GM23338 (cell line): ENCODE measurements around the gene CD44. TPM values are rescaled to one million over a fixed set of nuclear protein-coding genes. Genes with fewer than 3 reads are reported as not detected.

Source experiments
- ATAC-seq: fragments of 200-7000 bp; cut with Tn5 transposase; 3 replicates; pipeline ENCODE4 v1.9.1; 2020
- DNase-seq: peaks from one replicate; pipeline ENCODE4 v3.0.0-alpha.2; 2015; ENCODE audit warnings: low spot score
- H2AFZ ChIP-seq: fragments of 200-600 bp; sonication (generic); 2 replicates; pipeline ENCODE4 v1.8.0; 2016; ENCODE audit warnings: antibody characterized with exemption, mild to moderate bottlenecking, moderate library complexity
- H3F3A ChIP-seq: fragments of 200-600 bp; sonication (generic); replicated peaks from 2 replicates; pipeline ENCODE4 v1.8.0; 2017; ENCODE audit warnings: antibody characterized with exemption, mixed run types, low read depth
- H3K27ac ChIP-seq: fragments of 200-600 bp; sonication (generic); 2 replicates; pipeline ENCODE4 v1.6.1; 2016; ENCODE audit warnings: low read depth
- H3K27me3 ChIP-seq: fragments of 200-600 bp; sonication (generic); 2 replicates; pipeline ENCODE4 v1.8.0; 2016; ENCODE audit warnings: mild to moderate bottlenecking, mixed run types, moderate library complexity; ENCODE audit not compliant: insufficient read depth
- H3K36me3 ChIP-seq: fragments of 200-600 bp; sonication (generic); 2 replicates; pipeline ENCODE4 v1.8.0; 2016; ENCODE audit warnings: mild to moderate bottlenecking; ENCODE audit not compliant: insufficient read depth
- H3K4me1 ChIP-seq: fragments of 200-600 bp; sonication (generic); 2 replicates; pipeline ENCODE4 v1.8.0; 2016; ENCODE audit warnings: mild to moderate bottlenecking, moderate library complexity; ENCODE audit not compliant: insufficient read depth
- H3K4me2 ChIP-seq: fragments of 200-600 bp; sonication (generic); 2 replicates; pipeline ENCODE4 v1.7.1; 2017; ENCODE audit warnings: mixed run types
- H3K4me3 ChIP-seq: fragments of 200-600 bp; sonication (generic); 2 replicates; pipeline ENCODE4 v1.6.1; 2016; ENCODE audit warnings: mixed run types
- H3K79me2 ChIP-seq: fragments of 200-600 bp; sonication (generic); replicated peaks from 2 replicates; pipeline ENCODE4 v1.8.0; 2017; ENCODE audit warnings: mild to moderate bottlenecking; ENCODE audit not compliant: insufficient read depth
- H3K9me2 ChIP-seq: fragments of 200-600 bp; sonication (generic); 2 replicates; pipeline ENCODE4 v1.8.0; 2017; ENCODE audit not compliant: insufficient read depth
- H4K20me1 ChIP-seq: fragments of 200-600 bp; sonication (generic); replicated peaks from 2 replicates; pipeline ENCODE4 v1.8.0; 2017; ENCODE audit warnings: mild to moderate bottlenecking; ENCODE audit not compliant: insufficient read depth
- H3K27ac Mint-ChIP-seq: 2 replicates; pipeline ENCODE4 v1.8.0; 2020; ENCODE audit warnings: inconsistent platforms, mild to moderate bottlenecking, moderate library complexity, mixed read lengths
- H3K27me3 Mint-ChIP-seq: 3 replicates; pipeline ENCODE4 v1.8.0; 2022; ENCODE audit warnings: low read depth, mild to moderate bottlenecking, moderate library complexity, mixed read lengths, inconsistent platforms; ENCODE audit not compliant: insufficient read depth, poor library complexity
- H3K36me3 Mint-ChIP-seq: 3 replicates; pipeline ENCODE4 v1.8.0; 2021; ENCODE audit warnings: low read depth, mild to moderate bottlenecking, inconsistent platforms, moderate library complexity, mixed read lengths
- H3K4me1 Mint-ChIP-seq: 3 replicates; pipeline ENCODE4 v1.8.0; 2020; ENCODE audit warnings: mild to moderate bottlenecking, inconsistent platforms, mixed read lengths
- H3K4me3 Mint-ChIP-seq: 3 replicates; pipeline ENCODE4 v1.8.0; 2021; ENCODE audit warnings: moderate library complexity, mild to moderate bottlenecking, inconsistent platforms, mixed read lengths
- H3K9me3 Mint-ChIP-seq: 3 replicates; pipeline ENCODE4 v1.8.0; 2020; ENCODE audit warnings: moderate library complexity, mild to moderate bottlenecking, inconsistent platforms, mixed read lengths
- CREB1 ChIP-seq: fragments of 250-450 bp; sonication (Bioruptor Pico); IDR thresholded peaks from 2 replicates; pipeline ENCODE4 v1.5.0; 2020; ENCODE audit warnings: low read depth, mild to moderate bottlenecking, moderate library complexity
- EZH2 ChIP-seq: fragments of 200-600 bp; sonication (generic); IDR thresholded peaks from one replicate; pipeline ENCODE4 v1.8.0; 2017; ENCODE audit warnings: antibody characterized with exemption, mild to moderate bottlenecking, low read depth; ENCODE audit not compliant: unreplicated experiment
- EZH2phosphoT487 ChIP-seq: fragments of 200-600 bp; sonication (generic); IDR thresholded peaks from one replicate; pipeline ENCODE4 v1.8.1; 2018; ENCODE audit warnings: antibody characterized with exemption; ENCODE audit not compliant: unreplicated experiment
- JUNB ChIP-seq: IDR thresholded peaks from one replicate; pipeline ENCODE4 v1.6.1; 2016; ENCODE audit warnings: antibody characterized with exemption; ENCODE audit not compliant: unreplicated experiment
- NANOG ChIP-seq: IDR thresholded peaks from 2 replicates; pipeline ENCODE4 v1.6.1; 2016; ENCODE audit warnings: antibody characterized with exemption, borderline replicate concordance
- POLR2AphosphoS5 ChIP-seq: IDR thresholded peaks from 2 replicates; pipeline ENCODE4 v1.6.1; 2016; ENCODE audit warnings: antibody characterized with exemption, low read depth
- STAT1 ChIP-seq: IDR thresholded peaks from one replicate; pipeline ENCODE4 v1.6.1; 2016; ENCODE audit warnings: antibody characterized with exemption; ENCODE audit not compliant: unreplicated experiment
- ZNF114 ChIP-seq: fragments of 250-450 bp; sonication (Bioruptor Pico); IDR thresholded peaks from 2 replicates; pipeline ENCODE4 v1.5.0; 2020; ENCODE audit warnings: mild to moderate bottlenecking, moderate library complexity
- ZNF331 ChIP-seq: fragments of 250-450 bp; sonication (Bioruptor Pico); IDR thresholded peaks from 2 replicates; pipeline ENCODE4 v1.5.0; 2020; ENCODE audit warnings: low read depth, mild to moderate bottlenecking, moderate library complexity
- polyA plus RNA-seq: library from polyadenylated mRNA; unstranded; fragments of >200 nt; fragmentation: Nextera tagmentation; extraction: Ambion mirVana; gene quantifications from 2 replicates; pipeline ENCODE4 v1.2.1, GENCODE V29; 2016
- total RNA-seq: library from RNA; depleted of rRNA; stranded (reverse); fragments of >200 nt; shearing (Covaris generic); gene quantifications from 2 replicates; pipeline ENCODE4 v1.2.3, GENCODE V29; 2014
- TF ChIP-seq, protein P1 (sequence below): IDR thresholded peaks from 2 replicates; pipeline ENCODE4 v1.6.1; 2016; ENCODE audit warnings: antibody characterized with exemption
- TF ChIP-seq, protein P2 (sequence below), 2 experiments: fragments of 200-600 bp in 1 of 2; sonication (generic) in 1 of 2; conservative IDR thresholded peaks; 2 replicates each; pipeline versions ENCODE4 v1.5.1 to v1.6.1; 2016 to 2017; ENCODE audit warnings: antibody characterized with exemption in 2 of 2, low read depth in 2 of 2, mild to moderate bottlenecking in 2 of 2, moderate library complexity in 1 of 2
- TF ChIP-seq, protein P3 (sequence below): IDR thresholded peaks from one replicate; pipeline ENCODE4 v1.6.1; 2018; ENCODE audit warnings: antibody characterized with exemption; ENCODE audit not compliant: unreplicated experiment
- TF ChIP-seq, protein P4 (sequence below): fragments of 250-450 bp; sonication (Bioruptor Pico); IDR thresholded peaks from 2 replicates; pipeline ENCODE4 v1.5.0; 2020; ENCODE audit warnings: mild to moderate bottlenecking, moderate library complexity

Gene CD44
- total and polyA plus RNA-seq, 2 experiments from 2014 or later, result 4.0 to 10.1 TPM

DNA sequence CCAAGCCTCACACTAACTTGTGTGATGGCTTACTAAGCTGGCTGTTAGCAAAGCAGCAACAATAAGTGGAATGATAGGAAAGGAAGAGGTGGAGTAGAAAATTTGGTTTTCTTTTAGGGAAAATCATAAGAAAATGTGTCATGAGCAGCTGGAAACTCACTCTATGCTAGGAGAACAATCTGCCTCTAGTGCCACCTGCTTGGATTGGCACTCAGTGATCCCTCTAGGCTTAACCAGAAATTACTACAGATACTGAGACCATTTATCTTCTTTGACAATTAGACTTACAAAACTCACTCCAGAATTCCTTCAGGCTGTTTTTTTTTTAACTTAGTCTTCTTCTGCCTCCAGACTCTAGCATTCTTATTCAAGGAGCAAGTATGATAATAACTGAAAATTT, 117.3 kb downstream of the CD44 start:
- H3K79me2 ChIP-seq, result no peaks in the 10 kb centered on the region
- Mint-ChIP-seq H3K9me3 (no peaks in the 10 kb centered on the region), H3K27ac (no peak overlapping the region)

More for the DNA sequence above, 117.3 kb downstream of the CD44 start:
- TF ChIP-seq NANOG, result no peak
- no peak for TF ChIP-seq EZH2phosphoT487
- TF ChIP-seq JUNB, result no peak
- TF ChIP-seq EZH2, result no peak
- TF ChIP-seq, protein P1, sequence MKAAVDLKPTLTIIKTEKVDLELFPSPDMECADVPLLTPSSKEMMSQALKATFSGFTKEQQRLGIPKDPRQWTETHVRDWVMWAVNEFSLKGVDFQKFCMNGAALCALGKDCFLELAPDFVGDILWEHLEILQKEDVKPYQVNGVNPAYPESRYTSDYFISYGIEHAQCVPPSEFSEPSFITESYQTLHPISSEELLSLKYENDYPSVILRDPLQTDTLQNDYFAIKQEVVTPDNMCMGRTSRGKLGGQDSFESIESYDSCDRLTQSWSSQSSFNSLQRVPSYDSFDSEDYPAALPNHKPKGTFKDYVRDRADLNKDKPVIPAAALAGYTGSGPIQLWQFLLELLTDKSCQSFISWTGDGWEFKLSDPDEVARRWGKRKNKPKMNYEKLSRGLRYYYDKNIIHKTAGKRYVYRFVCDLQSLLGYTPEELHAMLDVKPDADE, result no peak
- TF ChIP-seq, protein P2, sequence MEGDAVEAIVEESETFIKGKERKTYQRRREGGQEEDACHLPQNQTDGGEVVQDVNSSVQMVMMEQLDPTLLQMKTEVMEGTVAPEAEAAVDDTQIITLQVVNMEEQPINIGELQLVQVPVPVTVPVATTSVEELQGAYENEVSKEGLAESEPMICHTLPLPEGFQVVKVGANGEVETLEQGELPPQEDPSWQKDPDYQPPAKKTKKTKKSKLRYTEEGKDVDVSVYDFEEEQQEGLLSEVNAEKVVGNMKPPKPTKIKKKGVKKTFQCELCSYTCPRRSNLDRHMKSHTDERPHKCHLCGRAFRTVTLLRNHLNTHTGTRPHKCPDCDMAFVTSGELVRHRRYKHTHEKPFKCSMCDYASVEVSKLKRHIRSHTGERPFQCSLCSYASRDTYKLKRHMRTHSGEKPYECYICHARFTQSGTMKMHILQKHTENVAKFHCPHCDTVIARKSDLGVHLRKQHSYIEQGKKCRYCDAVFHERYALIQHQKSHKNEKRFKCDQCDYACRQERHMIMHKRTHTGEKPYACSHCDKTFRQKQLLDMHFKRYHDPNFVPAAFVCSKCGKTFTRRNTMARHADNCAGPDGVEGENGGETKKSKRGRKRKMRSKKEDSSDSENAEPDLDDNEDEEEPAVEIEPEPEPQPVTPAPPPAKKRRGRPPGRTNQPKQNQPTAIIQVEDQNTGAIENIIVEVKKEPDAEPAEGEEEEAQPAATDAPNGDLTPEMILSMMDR (conservative IDR thresholded peaks at IDR 0.05; ENCODE audit: low read depth in 2 of 2), result no peak
- no peak for TF ChIP-seq ZNF331 (CRISPR knock-in tag)
- TF ChIP-seq POLR2AphosphoS5, result no peak
- no peak for TF ChIP-seq STAT1
- TF ChIP-seq, protein P3, sequence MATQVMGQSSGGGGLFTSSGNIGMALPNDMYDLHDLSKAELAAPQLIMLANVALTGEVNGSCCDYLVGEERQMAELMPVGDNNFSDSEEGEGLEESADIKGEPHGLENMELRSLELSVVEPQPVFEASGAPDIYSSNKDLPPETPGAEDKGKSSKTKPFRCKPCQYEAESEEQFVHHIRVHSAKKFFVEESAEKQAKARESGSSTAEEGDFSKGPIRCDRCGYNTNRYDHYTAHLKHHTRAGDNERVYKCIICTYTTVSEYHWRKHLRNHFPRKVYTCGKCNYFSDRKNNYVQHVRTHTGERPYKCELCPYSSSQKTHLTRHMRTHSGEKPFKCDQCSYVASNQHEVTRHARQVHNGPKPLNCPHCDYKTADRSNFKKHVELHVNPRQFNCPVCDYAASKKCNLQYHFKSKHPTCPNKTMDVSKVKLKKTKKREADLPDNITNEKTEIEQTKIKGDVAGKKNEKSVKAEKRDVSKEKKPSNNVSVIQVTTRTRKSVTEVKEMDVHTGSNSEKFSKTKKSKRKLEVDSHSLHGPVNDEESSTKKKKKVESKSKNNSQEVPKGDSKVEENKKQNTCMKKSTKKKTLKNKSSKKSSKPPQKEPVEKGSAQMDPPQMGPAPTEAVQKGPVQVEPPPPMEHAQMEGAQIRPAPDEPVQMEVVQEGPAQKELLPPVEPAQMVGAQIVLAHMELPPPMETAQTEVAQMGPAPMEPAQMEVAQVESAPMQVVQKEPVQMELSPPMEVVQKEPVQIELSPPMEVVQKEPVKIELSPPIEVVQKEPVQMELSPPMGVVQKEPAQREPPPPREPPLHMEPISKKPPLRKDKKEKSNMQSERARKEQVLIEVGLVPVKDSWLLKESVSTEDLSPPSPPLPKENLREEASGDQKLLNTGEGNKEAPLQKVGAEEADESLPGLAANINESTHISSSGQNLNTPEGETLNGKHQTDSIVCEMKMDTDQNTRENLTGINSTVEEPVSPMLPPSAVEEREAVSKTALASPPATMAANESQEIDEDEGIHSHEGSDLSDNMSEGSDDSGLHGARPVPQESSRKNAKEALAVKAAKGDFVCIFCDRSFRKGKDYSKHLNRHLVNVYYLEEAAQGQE, result no peak
- TF ChIP-seq CREB1 (CRISPR knock-in tag), result no peak
- no peak for TF ChIP-seq ZNF114 (CRISPR knock-in tag)
- TF ChIP-seq, protein P4, sequence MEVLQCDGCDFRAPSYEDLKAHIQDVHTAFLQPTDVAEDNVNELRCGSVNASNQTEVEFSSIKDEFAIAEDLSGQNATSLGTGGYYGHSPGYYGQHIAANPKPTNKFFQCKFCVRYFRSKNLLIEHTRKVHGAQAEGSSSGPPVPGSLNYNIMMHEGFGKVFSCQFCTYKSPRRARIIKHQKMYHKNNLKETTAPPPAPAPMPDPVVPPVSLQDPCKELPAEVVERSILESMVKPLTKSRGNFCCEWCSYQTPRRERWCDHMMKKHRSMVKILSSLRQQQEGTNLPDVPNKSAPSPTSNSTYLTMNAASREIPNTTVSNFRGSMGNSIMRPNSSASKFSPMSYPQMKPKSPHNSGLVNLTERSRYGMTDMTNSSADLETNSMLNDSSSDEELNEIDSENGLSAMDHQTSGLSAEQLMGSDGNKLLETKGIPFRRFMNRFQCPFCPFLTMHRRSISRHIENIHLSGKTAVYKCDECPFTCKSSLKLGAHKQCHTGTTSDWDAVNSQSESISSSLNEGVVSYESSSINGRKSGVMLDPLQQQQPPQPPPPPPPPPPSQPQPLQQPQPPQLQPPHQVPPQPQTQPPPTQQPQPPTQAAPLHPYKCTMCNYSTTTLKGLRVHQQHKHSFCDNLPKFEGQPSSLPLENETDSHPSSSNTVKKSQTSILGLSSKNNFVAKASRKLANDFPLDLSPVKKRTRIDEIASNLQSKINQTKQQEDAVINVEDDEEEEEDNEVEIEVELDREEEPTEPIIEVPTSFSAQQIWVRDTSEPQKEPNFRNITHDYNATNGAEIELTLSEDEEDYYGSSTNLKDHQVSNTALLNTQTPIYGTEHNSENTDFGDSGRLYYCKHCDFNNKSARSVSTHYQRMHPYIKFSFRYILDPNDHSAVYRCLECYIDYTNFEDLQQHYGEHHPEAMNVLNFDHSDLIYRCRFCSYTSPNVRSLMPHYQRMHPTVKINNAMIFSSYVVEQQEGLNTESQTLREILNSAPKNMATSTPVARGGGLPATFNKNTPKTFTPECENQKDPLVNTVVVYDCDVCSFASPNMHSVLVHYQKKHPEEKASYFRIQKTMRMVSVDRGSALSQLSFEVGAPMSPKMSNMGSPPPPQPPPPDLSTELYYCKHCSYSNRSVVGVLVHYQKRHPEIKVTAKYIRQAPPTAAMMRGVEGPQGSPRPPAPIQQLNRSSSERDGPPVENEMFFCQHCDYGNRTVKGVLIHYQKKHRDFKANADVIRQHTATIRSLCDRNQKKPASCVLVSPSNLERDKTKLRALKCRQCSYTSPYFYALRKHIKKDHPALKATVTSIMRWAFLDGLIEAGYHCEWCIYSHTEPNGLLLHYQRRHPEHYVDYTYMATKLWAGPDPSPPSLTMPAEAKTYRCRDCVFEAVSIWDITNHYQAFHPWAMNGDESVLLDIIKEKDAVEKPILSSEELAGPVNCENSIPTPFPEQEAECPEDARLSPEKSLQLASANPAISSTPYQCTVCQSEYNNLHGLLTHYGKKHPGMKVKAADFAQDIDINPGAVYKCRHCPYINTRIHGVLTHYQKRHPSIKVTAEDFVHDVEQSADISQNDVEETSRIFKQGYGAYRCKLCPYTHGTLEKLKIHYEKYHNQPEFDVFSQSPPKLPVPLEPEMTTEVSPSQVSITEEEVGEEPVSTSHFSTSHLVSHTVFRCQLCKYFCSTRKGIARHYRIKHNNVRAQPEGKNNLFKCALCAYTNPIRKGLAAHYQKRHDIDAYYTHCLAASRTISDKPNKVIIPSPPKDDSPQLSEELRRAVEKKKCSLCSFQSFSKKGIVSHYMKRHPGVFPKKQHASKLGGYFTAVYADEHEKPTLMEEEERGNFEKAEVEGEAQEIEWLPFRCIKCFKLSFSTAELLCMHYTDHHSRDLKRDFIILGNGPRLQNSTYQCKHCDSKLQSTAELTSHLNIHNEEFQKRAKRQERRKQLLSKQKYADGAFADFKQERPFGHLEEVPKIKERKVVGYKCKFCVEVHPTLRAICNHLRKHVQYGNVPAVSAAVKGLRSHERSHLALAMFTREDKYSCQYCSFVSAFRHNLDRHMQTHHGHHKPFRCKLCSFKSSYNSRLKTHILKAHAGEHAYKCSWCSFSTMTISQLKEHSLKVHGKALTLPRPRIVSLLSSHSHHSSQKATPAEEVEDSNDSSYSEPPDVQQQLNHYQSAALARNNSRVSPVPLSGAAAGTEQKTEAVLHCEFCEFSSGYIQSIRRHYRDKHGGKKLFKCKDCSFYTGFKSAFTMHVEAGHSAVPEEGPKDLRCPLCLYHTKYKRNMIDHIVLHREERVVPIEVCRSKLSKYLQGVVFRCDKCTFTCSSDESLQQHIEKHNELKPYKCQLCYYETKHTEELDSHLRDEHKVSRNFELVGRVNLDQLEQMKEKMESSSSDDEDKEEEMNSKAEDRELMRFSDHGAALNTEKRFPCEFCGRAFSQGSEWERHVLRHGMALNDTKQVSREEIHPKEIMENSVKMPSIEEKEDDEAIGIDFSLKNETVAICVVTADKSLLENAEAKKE, result no peak
- Histone ChIP-seq H3K36me3 (no peaks in the 10 kb centered on the region), H3K4me3 (no peak overlapping the region), H4K20me1 (no peaks in the 10 kb centered on the region), H3K9me2 (peaks cover 6% of the 10 kb centered on the region; the same call in 1 of the 2 replicates), H3K27me3 (no peaks in the 10 kb centered on the region), H3K4me2 (no peak overlapping the region), H3K4me1 (no peaks in the 10 kb centered on the region), H3F3A (no peaks in the 10 kb centered on the region), H2AFZ (no peak overlapping the region), H3K27ac (no peak overlapping the region)
- Mint-ChIP-seq H3K4me3 (no peak overlapping the region), H3K27me3 (no peaks in the 10 kb centered on the region), H3K36me3 (no peaks in the 10 kb centered on the region), H3K4me1 (no peaks in the 10 kb centered on the region)
- no peak for ATAC-seq
- DNase-seq, result no peak
